IPS DF 19.7 (cell line): ENCODE measurements around the gene ITM2B.

Source experiments
- DNase-seq: peaks from one replicate; pipeline ENCODE4 v3.0.0-alpha.2; 2013; ENCODE audit warnings: low read depth, low spot score

The ITM2B gene

DNA sequence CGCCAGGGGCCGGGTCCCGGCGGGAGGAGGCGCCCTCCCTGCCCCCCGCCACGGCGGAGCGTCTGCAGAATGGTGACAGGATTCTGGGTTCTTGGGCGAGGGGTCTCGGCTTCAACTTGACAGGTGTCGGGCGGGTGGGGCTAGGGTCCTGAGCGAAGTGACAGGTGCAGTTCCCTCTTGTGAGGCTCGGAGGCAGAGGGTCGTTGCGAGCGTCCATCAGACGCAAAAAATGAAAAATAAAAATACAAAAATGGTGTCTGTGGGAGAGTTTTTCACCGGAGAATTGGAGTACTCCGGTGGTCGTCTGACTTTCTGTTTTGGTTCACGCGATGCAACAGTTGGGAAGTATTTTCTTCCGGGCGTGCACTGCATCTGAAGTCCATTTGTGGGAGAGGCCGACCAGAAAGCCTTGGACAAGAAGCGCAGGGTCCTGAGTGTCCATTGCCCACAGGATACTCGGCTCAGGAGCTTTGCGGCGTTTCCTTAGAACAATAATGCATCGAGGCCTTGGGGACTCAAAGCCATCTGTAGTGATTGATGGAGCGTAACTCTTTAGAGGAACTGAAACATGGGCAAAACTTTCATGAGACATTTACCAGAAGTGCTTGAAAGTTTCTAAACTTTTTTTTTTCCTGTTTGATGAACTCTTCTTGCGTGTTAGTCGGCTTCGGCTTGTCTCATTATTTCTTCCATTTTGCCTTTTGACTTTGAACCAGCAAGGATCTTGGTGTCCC, 71.3 kb downstream of the ITM2B start:
- no peak for DNase-seq

DNA sequence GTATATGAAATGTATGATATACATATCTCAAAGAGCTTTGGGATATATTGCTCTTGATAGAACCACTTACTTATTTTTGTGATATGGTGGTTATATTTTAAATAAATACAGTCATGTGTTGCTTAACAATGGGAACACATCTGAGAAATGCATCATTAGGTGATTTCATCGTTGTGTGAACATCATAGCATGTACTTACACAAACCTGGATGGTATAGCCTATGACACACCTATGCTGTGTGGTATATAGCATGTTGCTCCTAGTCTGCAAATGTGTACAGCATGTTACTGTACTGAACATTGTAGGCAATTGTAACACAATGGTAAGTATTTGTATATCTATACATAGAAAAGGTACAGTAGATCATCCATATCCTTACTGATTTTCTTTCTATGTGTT, 78.2 kb downstream of the ITM2B start:
- no peak for DNase-seq

DNA sequence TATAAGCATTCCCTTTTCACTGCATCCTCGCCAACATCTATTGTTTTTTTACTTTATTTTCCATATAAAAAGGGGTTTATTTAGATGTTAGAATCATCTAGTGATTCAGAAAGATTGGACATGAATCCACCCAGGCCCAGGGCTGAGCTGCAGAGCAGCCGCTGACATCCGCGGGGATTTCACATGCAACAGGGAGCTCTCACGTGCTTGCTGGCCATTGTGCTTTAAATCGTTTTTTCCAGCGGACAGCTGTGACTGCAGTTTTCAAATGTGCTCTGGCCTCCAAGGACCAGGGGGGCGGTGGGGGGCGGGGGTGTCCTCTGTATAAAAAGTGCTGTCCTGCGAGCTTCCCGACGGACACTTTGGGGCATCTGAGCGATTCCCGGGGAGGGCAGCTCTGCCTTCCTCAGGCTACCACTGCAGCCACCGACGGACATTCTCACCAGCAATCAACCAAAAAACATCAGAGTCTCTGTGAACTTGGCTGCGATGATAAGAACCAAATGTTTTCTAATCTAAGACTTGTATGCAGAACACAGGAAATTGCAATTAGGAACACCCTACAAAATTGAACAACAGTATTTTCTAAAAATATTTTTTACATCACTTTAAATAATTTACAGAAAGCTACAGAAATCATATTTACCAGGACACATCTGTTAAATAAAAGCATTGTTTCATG, 83.1 kb downstream of the ITM2B start:
- DNase-seq, result no peak

DNA sequence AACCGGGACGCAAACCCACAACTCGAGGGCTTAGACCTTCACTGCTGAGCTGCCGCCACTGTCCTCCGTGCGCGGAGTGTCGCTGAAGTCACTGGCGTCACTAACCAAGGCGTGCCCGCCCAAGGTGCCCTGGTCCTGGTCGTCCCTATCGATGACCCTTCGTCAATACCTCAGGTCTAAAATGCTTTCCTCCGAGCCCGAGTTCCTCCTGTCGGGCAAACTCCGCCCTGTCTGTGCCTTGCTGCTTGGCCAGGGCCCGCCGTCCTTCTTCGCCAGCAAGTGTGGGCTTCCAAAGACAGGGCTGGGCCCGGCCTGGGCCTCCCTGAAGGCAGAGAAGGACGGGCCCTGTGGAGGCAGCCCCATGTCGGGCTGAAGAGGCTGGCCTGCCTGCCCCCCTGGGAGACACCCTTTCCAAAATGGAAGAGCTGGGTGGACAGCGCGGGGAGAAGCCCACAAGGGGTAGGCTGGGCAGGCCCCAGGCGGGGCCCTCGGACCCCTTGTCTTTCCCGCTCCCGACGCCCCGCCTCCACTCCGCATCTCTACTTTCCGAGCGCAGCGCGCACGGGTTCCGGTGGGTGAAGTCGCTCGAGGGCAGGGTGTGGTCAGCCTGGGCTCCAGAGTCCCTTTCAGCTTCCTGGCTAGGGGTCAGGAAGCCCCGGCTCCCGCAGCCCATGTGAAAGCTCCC, 84.0 kb downstream of the ITM2B start:
- no peak for DNase-seq

DNA sequence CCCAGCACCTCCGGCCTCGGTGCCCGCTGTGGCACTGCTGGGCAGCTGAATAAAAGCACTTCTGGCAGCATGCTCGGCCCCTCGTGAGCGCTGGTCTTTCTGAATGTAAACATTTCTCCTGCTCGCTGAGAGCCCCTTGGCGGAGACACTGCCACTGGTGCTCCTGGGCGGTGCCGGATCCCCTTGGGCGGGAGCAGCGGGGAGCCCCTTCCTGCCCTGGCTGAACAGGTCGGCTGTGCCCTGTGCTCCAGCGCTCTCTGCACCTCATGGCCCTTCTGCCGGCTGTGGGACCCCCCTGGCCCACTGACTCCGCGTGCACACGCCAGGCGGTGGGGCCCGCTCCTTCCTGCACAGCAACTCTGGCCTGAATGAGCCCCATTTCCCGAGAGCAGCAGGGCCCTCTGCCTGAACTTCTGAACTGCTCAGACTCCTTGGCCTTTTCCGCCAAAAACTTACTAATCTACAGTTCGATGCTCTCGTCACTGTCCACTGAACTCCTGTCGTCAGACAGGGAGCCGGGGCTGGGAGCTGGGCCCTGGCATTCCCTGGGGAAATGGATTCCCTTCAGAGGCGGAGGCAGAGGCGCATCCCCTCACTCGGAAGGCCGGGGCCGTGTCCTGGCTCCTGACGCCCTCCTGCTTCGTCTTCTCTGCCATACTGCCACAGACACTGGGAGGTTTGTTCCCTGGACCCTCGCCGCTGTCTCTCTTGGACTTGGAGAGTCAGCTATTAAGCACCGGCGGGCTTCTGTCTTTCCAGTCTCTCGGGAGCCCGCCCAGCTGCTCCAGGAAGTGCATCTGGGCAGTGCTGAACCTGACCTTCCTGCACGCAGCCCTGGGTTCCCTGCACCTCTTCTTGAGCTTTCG, 84.7 kb downstream of the ITM2B start:
- DNase-seq, result no peak

DNA sequence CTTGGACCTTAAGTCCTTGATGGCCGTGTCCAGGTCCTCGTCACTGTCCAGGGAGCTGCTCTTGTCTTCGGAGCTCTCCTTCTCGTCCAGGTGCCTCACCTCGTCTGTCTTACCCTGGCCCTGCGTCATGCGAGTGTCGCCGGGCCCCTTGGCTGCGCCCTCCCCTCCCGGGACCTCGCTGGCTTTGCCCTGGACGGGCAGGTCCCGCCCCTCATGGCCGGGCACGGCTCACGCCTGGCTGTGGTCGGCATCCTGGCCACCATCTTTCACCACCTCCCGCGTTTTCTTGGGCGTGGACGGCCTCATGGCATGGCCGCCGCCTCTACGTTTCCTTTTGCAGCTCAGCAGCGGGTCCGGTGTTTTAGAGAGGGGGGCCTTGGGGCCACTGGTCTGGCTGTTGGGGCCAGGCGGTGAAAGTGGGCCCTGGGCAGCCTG, 85.4 kb downstream of the ITM2B start:
- no peak for DNase-seq

DNA sequence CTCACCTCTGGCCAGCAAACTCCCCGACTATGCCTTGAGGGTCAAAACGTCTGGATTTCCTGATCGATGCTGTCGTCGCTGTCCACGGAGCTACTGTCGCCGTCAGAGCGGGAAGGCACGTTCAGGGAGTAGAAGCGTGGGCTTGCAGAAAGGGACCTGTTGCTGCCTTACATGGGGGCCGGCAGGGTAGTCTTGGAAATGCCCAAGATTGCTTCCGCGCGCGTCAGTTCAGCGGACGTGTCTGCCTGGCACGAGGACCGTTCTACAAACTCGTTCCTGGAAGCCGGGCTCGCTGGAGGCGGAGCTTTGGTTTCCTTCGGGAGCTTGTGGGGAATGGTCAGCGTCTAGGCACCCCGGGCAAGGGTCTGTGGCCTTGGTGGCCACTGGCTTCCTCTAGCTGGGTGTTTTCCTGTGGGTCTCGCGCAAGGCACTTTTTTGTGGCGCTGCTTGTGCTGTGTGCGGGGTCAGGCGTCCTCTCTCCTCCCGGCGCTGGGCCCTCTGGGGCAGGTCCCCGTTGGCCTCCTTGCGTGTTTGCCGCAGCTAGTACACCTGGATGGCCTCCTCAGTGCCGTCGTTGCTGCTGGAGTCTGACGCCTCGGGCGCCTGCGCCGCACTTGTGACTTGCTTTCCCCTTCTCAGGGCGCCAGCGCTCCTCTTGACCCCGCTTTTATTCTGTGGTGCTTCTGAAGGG, 86.0 kb downstream of the ITM2B start:
- no peak for DNase-seq
